Activated CD8-positive, alpha-beta T cell treated with anti-CD3 and anti-CD28 coated beads for 36 hours (primary cell): Measurements from ENCODE around the gene GPAT3. TPM values are rescaled to one million over a fixed set of nuclear protein-coding genes. Genes with fewer than 3 reads are reported as not detected.
A peak's percentile ranks its signal among the peaks of the same experiment; 100 is the strongest.

Experiments
- ATAC-seq: fragments of 200-7000 bp; cut with Tn5 transposase; one replicate; pipeline ENCODE4 v1.10.0; 2021; ENCODE audit warnings: mild to moderate bottlenecking, moderate library complexity
- CTCF ChIA-PET: fragments of 350-600 bp; sonication (Branson Sonifier 250); formaldehyde crosslinking; loops from one replicate; lab custom pipeline; 2021; ENCODE audit warnings: antibody characterized with exemption; lab: Charles Lee
- POLR2A ChIA-PET: fragments of 350-600 bp; sonication (Branson Sonifier 250); formaldehyde crosslinking; loops from one replicate; lab custom pipeline; 2021; ENCODE audit warnings: antibody characterized with exemption; lab: Charles Lee
- DNase-seq: peaks from one replicate; pipeline ENCODE4 v3.0.0-alpha.2; 2020
- H3K27ac Mint-ChIP-seq: one replicate; pipeline ENCODE4 v1.8.0; 2021; ENCODE audit warnings: mild to moderate bottlenecking, mixed read lengths
- H3K27me3 Mint-ChIP-seq: one replicate; pipeline ENCODE4 v1.8.0; 2021; ENCODE audit warnings: mixed read lengths
- H3K36me3 Mint-ChIP-seq: one replicate; pipeline ENCODE4 v1.8.0; 2021; ENCODE audit warnings: low read depth, mixed read lengths
- H3K4me1 Mint-ChIP-seq: one replicate; pipeline ENCODE4 v1.8.0; 2021; ENCODE audit warnings: low read depth, mixed read lengths
- H3K4me3 Mint-ChIP-seq: one replicate; pipeline ENCODE4 v1.8.0; 2021; ENCODE audit warnings: mild to moderate bottlenecking, moderate library complexity, mixed read lengths
- H3K9me3 Mint-ChIP-seq: one replicate; pipeline ENCODE4 v1.8.0; 2021; ENCODE audit warnings: mixed read lengths
- CTCF ChIP-seq: fragments of 200-600 bp; IDR thresholded peaks from one replicate; pipeline ENCODE4 v1.8.0; 2022; ENCODE audit warnings: antibody characterized with exemption, mild to moderate bottlenecking
- intact Hi-C: fragments of 100-400 bp; cut with micrococcal nuclease; formaldehyde crosslinking; loops from one replicate; pipeline ENCODE4 v1.10.0; 2022
- total RNA-seq, 2 experiments: library from RNA; stranded (reverse); gene quantifications; one replicate each; pipeline ENCODE4 v1.2.3, GENCODE V29; 2021

Gene GPAT3
- total RNA-seq, 2 experiments from 2014 or later: 1.6 to 2.7 TPM

DNA sequence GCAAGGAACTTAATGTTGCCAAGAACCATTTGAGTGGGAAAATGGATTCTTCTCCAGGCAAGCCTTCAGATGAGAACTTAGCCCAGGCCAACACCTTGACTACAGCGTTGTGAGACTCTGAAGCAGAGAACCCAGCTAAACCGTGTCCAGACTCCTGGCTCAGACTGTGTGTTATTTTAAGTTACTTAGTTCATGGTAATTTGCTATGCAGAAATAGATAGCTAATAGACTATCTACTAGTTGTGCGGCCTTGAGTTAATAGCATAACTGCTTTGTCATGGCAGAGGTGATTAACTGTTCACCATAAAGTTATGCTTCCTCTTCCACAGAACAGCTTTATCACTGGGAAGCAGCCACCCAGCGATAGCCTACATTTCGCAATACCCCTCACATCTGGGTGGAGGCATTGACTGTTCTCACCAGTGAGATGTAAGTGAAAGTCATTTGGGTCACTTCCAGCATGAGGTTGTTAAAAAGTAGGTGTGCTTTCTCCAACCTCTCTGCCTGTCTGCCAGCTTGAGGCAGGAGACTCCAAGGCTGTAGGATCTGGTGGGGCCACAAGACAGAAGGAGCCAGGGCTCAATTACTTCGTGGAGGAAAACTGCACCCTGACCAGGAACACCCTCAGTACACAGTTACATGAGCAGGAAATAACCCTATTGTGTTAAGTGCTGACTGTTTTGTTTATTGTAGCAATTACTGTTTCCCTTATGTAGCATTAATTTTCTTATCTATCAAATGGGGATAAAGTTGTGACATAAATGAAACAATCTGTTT lies 94.2 kb downstream of the GPAT3 start:
- ATAC-seq (no peak), DNase-seq (no peak)
- POLR2A ChIA-PET: no interaction called here
- Mint-ChIP-seq H3K9me3 (no peaks in the 10 kb centered on the region), H3K27me3 (peaks cover 12% of the 10 kb centered on the region), H3K4me3 (no peak overlapping the region), H3K36me3 (no peaks in the 10 kb centered on the region), H3K27ac (no peak overlapping the region), H3K4me1 (no peaks in the 10 kb centered on the region)
- intact Hi-C loops: no loop called here
- CTCF ChIA-PET: interaction anchor here (0.7 to 4.3 kb wide), 3 partner anchors 10 to 139 kb away, joined by 3 to 25 read pairs (median 3); no protein-coding TSS in a partner anchor
- no peak for TF ChIP-seq CTCF

GRCh38 chr4:83631066-83631465 lies 95.2 kb downstream of the GPAT3 start:
- H3K27ac Mint-ChIP-seq: no peak overlapping the region
- POLR2A ChIA-PET: no interaction called here
- H3K9me3 Mint-ChIP-seq: no peaks in the 10 kb centered on the region
- peaks cover 12% of the 10 kb centered on the region for H3K27me3 Mint-ChIP-seq
- no peaks in the 10 kb centered on the region for H3K4me1 Mint-ChIP-seq
- CTCF ChIA-PET: interaction anchor here (1.4 to 4.3 kb wide), 2 partner anchors 9 to 140 kb away, joined by 3 to 25 read pairs; no protein-coding TSS in a partner anchor
- no peak for DNase-seq
- no peak overlapping the region for H3K4me3 Mint-ChIP-seq
- TF ChIP-seq CTCF: no peak
- H3K36me3 Mint-ChIP-seq: no peaks in the 10 kb centered on the region
- no peak for ATAC-seq
- intact Hi-C loops: no loop called here

DNA sequence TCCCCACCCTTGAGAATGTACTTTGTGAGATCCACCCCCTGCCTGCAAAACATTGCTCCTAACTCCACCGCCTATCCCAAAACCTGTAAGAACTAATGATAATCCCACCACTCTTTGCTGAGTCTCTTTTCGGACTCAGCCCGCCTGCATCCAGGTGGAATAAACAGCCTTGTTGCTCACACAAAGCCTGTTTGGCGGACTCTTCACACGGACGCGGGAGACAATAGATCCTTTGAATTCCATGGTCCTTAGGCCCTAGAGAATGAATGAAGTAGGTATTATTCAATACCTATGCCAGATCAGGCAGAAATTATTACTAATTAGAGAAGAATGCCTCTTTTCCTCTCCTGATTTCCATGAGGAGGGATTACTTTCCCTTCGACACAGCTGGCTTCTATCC lies 101.0 kb downstream of the GPAT3 start:
- ATAC-seq (no peak), DNase-seq (no peak)
- H3K27ac Mint-ChIP-seq: no peak overlapping the region
- peaks cover 13% of the 10 kb centered on the region for H3K27me3 Mint-ChIP-seq
- intact Hi-C loops: no loop called here
- TF ChIP-seq CTCF: no peak
- no peaks in the 10 kb centered on the region for H3K4me1 Mint-ChIP-seq
- no peaks in the 10 kb centered on the region for H3K9me3 Mint-ChIP-seq
- no peak overlapping the region for H3K4me3 Mint-ChIP-seq
- POLR2A ChIA-PET: no interaction called here
- CTCF ChIA-PET: no interaction called here
- no peaks in the 10 kb centered on the region for H3K36me3 Mint-ChIP-seq

- intact Hi-C loops: loop anchor here (1.0 kb wide), 1 partner anchor 131 kb away; no protein-coding TSS in a partner anchor
- CTCF ChIA-PET: interaction anchor here (0.7 to 7.9 kb wide), 20 partner anchors 8 to 181 kb away, joined by 3 to 76 read pairs (median 4); partner anchors contain the start of genes ABRAXAS1 and GPAT3
- H3K36me3 Mint-ChIP-seq: no peaks in the 10 kb centered on the region
- TF ChIP-seq CTCF: peak; percentile 77
- POLR2A ChIA-PET: no interaction called here
- H3K4me3 Mint-ChIP-seq: no peak overlapping the region
- peaks cover 9% of the 10 kb centered on the region for H3K27me3 Mint-ChIP-seq
- no peak overlapping the region for H3K27ac Mint-ChIP-seq
- ATAC-seq: peak; percentile 76
- no peaks in the 10 kb centered on the region for H3K9me3 Mint-ChIP-seq
- DNase-seq: peak; percentile 64
- H3K4me1 Mint-ChIP-seq: peaks cover 2% of the 10 kb centered on the region
These were observed 104.1 kb downstream of the GPAT3 start for GRCh38 chr4:83639849-83640493.

DNA sequence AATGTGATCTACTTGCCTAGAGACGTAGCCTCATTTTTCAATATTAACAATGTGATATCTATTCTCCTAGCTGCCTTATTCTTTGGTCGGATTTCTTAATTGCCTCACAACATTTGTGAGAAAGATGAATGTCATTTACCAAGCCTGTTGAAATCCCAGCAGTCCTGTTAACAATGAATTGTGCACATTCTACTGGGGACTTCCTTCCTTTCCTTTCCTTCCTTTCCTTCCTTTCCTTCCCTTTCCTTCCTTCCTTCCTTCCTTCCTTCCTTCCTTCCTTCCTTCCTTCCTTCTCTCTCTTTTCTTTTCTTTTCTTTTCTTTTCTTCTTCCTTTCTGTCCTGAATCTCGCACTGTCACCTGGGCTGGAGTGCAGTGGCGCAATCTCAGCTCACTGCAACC lies 107.1 kb downstream of the GPAT3 start:
- ChIA-PET POLR2A (no interaction called here), CTCF (interaction anchor here (0.5 to 7.9 kb wide), 4 partner anchors 10 to 390 kb away, joined by 3 to 76 read pairs (median 14); no protein-coding TSS in a partner anchor)
- TF ChIP-seq CTCF: no peak
- Mint-ChIP-seq H3K4me3 (no peak overlapping the region), H3K4me1 (peaks cover 2% of the 10 kb centered on the region), H3K27ac (no peak overlapping the region), H3K36me3 (no peaks in the 10 kb centered on the region), H3K27me3 (peaks cover 8% of the 10 kb centered on the region), H3K9me3 (no peaks in the 10 kb centered on the region)
- DNase-seq: no peak
- ATAC-seq: no peak
- intact Hi-C loops: no loop called here
